ENCODE results near the gene FAM149B1. TPM values are rescaled to one million over a fixed set of nuclear protein-coding genes. Genes with fewer than 3 reads are reported as not detected.

The FAM149B1 gene
- total RNA-seq, 4 donors from 2014 or later, result 12.4 to 21.7 (median 16.3) TPM

DNA sequence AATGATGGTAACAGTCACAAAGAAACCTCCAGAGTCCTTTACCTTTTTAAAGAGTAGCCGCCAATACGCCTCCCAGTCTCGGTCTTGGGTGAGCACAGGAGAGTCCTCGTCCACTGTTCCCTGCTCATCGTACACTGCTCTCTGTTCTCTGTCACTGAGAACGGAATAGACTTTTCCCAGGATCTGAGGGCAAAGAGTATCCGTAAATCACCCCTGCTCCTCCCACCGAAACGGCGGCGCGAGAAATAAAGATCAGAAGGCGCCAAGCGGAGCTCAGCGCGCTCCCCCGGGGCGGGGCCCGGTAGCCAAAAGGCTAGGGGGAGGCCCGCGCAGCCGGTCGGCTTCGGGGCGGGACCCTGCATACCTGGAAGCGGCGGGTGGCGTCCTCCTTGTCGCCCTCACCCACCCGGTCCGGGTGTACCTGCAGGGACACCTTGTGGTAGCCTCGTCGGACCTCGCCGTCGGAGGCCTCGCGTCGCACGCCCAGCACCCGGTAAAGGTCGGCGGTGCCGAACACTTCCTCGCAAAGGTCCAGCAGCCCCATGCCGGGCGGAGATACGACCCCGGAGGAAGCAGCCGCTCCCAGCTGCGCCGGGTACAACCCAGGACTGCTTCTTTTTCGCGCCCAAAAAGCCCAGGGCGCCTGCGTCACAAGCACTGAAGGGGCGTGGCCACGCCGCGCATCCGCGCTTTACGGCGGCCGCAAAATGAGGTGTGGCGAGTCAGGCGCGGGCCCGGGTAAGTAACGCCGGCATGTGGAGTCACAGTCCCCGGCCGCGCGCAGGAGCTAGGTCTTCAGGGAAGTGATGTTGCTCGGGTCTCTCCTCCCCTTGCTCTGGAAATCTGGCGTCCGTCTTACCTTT, 79.0 kb downstream of the FAM149B1 start, which contains the start of gene DNAJC9:
DNAJC9 (minus strand) TSS at position 610 of the 863 bp plus-strand sequence; CDS start at position 544, 66 bp downstream.
- TF ChIP-seq POLR2A (IDR thresholded peaks at IDR 0.05), result peak in 1 of 2 donors; percentile 34
- TF ChIP-seq, protein P1, sequence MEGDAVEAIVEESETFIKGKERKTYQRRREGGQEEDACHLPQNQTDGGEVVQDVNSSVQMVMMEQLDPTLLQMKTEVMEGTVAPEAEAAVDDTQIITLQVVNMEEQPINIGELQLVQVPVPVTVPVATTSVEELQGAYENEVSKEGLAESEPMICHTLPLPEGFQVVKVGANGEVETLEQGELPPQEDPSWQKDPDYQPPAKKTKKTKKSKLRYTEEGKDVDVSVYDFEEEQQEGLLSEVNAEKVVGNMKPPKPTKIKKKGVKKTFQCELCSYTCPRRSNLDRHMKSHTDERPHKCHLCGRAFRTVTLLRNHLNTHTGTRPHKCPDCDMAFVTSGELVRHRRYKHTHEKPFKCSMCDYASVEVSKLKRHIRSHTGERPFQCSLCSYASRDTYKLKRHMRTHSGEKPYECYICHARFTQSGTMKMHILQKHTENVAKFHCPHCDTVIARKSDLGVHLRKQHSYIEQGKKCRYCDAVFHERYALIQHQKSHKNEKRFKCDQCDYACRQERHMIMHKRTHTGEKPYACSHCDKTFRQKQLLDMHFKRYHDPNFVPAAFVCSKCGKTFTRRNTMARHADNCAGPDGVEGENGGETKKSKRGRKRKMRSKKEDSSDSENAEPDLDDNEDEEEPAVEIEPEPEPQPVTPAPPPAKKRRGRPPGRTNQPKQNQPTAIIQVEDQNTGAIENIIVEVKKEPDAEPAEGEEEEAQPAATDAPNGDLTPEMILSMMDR (IDR thresholded peaks at IDR 0.05), result no peak
- 0% methylated on average over 25 to 42 of the region's 78 CpGs for WGBS, 2 donors
- peak; percentile 96 to 99 for DNase-seq (ENCODE audit: low spot score in 2 of 2)
- H3K4me3 ChIP-seq (ENCODE audit: low read depth, poor library complexity, severe bottlenecking), result peak within 1 kb of the TSS; percentile 78
- intact Hi-C loops (cut with DNase I; ENCODE audit: low total_unique reads), result no loop called here

DNA sequence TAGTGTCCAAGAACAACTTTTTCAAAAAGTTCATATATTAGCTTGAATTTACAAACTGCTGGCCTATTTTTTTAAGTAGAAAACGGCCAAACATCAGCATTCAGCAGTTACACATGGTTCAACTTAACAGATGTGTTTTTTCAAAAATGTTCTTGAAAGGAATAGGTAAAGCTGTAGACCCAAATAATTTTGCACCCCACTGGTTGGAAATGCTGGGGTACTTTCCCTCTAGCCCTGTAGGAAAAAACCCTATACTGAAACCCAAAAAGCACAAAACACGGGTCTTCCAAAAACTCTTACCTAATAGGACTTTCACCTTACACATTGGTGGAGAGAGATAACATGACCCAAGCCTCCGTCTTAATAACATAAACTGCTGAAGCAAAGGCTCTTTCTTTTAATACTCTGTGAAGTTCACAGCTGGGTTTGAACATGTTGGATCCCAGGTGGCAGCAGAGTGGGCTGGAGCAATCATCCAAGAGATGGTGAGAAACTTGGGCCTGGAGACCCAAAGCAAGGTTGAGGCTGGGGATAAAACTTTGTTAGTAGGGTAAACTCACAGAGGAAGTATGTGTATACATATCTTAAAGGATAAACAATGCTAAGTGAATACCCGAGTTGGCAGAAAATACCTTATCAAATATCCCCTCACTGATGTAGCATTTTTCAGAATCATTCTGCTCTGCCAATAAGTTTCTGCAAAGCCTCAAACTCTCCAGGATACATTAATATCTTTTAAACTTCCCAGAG, 79.8 kb downstream of the FAM149B1 start:
- H3K4me3 ChIP-seq (ENCODE audit: low read depth, poor library complexity, severe bottlenecking), result no peak overlapping the region
- WGBS, 2 donors, result 39 to 47% methylated on average over 4 of the region's 4 CpGs
- intact Hi-C loops (cut with DNase I; ENCODE audit: low total_unique reads), result no loop called here
- DNase-seq (ENCODE audit: low spot score in 2 of 2), result no peak
- TF ChIP-seq, protein P1 (IDR thresholded peaks at IDR 0.05), result no peak
- no peak for TF ChIP-seq POLR2A (IDR thresholded peaks at IDR 0.05)

DNA sequence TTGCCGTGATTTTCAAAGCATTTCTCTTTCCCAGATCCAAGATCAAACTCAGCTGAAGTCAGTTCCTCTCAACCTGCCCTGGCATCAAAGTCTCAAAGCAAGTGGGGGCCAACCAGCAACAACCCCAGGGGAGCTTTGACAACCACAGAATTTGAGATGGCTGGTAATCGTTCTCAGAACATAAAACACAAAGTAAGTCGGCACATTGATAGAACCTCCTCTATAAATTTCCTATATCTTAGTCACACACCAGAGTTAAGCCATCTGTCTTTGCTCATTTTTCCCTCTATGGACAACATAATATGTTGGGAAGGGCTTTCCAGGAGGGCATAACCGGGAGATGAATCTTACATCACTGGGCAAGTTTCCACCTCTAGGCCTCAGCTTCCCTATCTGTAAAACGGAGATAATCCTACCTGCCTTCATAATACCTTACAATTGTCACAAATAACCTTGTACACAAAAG, 80.4 kb downstream of the FAM149B1 start:
- TF ChIP-seq, protein P1 (IDR thresholded peaks at IDR 0.05), result no peak
- no peak for TF ChIP-seq POLR2A (IDR thresholded peaks at IDR 0.05)
- 78% methylated on average over 5 of the region's 5 CpGs for WGBS, 2 donors
- no peak for DNase-seq (ENCODE audit: low spot score in 2 of 2)
- H3K4me3 ChIP-seq (ENCODE audit: low read depth, poor library complexity, severe bottlenecking), result no peak overlapping the region
- intact Hi-C loops (cut with DNase I; ENCODE audit: low total_unique reads), result no loop called here

DNA sequence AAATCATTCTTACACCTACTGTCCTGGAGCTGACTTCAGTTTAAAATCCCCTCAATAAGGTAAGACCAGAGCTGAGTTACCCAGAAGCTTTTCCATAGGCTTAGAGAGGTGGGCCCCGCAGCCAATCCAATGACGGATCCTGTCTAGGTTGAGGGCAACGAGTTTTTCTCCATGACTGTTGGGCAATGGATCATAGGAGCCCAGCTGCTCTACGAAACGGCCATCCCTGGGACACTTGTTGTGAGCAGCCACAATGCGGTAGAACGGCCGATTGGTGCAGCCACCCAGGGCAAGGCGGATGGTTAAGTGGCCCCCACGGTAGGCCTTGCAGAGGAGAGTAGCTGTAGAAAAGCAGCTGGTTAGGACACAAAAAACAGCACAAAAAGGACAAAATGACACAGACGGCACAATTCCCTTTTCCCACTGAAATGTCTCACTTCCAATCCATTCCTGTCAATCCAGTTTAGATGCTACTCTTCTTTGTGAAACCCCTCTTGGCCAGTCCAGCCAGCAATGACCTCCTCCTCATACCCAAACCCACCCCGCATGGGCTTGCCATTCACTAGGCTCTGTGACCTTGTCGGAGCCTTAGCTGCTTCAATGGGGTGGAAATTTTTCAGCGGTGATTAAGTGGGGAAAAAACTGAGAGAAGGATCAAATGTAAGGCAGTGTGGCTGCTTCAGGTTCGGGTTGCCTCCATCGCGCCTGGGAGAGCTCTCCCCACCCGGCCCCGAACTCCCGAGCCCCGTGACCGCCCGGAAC, 83.9 kb downstream of the FAM149B1 start:
- DNase-seq (ENCODE audit: low spot score in 2 of 2), result no peak
- WGBS, 2 donors, result 24 to 25% methylated on average over 14 to 18 of the region's 23 CpGs
- peak overlapping the region; percentile 71 for H3K4me3 ChIP-seq (ENCODE audit: low read depth, poor library complexity, severe bottlenecking)
- TF ChIP-seq POLR2A (IDR thresholded peaks at IDR 0.05), result no peak
- TF ChIP-seq, protein P1 (IDR thresholded peaks at IDR 0.05), result no peak
- intact Hi-C loops (cut with DNase I; ENCODE audit: low total_unique reads), result no loop called here

DNA sequence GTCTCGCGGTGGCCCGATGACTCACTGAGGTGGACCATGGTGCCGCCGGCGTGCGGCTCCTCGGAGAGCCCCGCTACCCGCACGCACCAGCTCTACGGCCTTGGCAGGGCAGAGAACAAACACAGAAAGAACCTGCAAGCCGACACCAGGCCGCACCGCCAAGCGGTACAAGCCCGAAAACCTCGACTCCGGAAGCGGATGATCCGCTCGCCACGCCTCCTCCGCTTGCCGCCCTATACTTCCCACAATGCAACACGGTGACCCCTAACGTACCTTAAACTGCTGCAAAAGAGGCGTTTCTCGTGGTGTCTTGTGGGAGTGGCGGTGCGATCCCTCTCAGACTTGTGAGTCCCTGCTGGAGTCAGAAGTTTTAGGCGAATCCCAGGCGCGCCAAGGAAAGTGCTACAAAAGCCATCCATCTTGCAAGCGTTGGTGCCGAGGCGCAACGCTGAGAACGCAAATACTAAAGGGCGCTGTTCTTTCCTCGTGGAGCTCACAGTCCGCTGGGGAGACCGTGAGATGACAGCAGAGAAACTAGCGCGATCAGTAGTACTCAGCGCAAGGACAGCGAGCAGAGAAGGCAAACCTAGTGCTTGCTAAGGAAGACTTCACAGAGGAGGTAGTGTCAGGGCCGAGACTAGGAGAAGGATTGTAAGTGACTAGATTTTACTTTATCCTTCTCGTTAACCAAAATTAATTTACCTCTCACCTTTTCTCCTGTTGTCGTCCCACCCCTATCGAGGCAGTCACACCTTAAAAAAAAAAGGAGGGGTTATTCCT, 84.7 kb downstream of the FAM149B1 start, which contains the start of gene MRPS16:
MRPS16 (minus strand) TSS at position 200 of the 780 bp plus-strand sequence; CDS start at position 38, 162 bp downstream.
- TF ChIP-seq, protein P1 (IDR thresholded peaks at IDR 0.05), result no peak
- no peak for TF ChIP-seq POLR2A (IDR thresholded peaks at IDR 0.05)
- peak within 1 kb of the TSS; percentile 71 for H3K4me3 ChIP-seq (ENCODE audit: low read depth, poor library complexity, severe bottlenecking)
- 0% methylated on average over 28 to 30 of the region's 51 CpGs for WGBS, 2 donors
- intact Hi-C loops (cut with DNase I; ENCODE audit: low total_unique reads), result no loop called here
- DNase-seq (ENCODE audit: low spot score in 2 of 2), result peak; percentile 96 to 99
